Panc1 (cell line): ENCODE measurements around the gene DDX59. TPM values are rescaled to one million over a fixed set of nuclear protein-coding genes. Genes with fewer than 3 reads are reported as not detected.

Experiments used
- ATAC-seq: fragments of 200-7000 bp; cut with Tn5 transposase; 2 replicates; pipeline ENCODE4 v1.9.1; 2020; ENCODE audit warnings: mild to moderate bottlenecking, moderate library complexity
- BruUV-seq: library from RNA; stranded (reverse); fragments of 400-500 nt; replicated peaks from 2 replicates; lab custom pipeline; 2021; lab: Mats Ljungman, UMichigan
- CTCF ChIA-PET: fragments of 300-600 bp; sonication (Branson Sonifier 250); formaldehyde crosslinking; loops from one replicate; lab custom pipeline; 2022; ENCODE audit warnings: antibody characterized with exemption; lab: Charles Lee
- POLR2A ChIA-PET: fragments of 300-600 bp; sonication (Branson Sonifier 250); formaldehyde crosslinking; loops from one replicate; lab custom pipeline; 2022; ENCODE audit warnings: antibody characterized with exemption; lab: Charles Lee
- DNase-seq: peaks from one replicate; pipeline ENCODE4 v3.0.0-alpha.2; 2010; ENCODE audit warnings: low read depth, low spot score
- H3K27ac ChIP-seq: 2 replicates; pipeline ENCODE4 v1.5.1; 2011; ENCODE audit warnings: mild to moderate bottlenecking, low read length, inconsistent platforms
- H3K27me3 ChIP-seq: fragments of 200-500 bp; sonication (Bioruptor generic); 2 replicates; pipeline ENCODE4 v1.6.0; 2014; ENCODE audit warnings: low read length, inconsistent platforms; ENCODE audit not compliant: control insufficient read depth, insufficient read depth
- H3K36me3 ChIP-seq: fragments of 200-500 bp; sonication (Bioruptor generic); 2 replicates; pipeline ENCODE4 v1.5.1; 2014; ENCODE audit warnings: inconsistent platforms, mild to moderate bottlenecking, low read length, moderate library complexity; ENCODE audit not compliant: control insufficient read depth, insufficient read depth
- H3K4me1 ChIP-seq: 2 replicates; pipeline ENCODE4 v1.5.1; 2011; ENCODE audit warnings: inconsistent platforms, mild to moderate bottlenecking, low read length, moderate library complexity; ENCODE audit not compliant: control insufficient read depth, insufficient read depth
- H3K4me3 ChIP-seq, 2 experiments: 2 replicates each; pipeline ENCODE4 v1.5.1; 2011 to 2012; ENCODE audit warnings: low read depth in 2 of 2, low read length in 2 of 2, mild to moderate bottlenecking in 2 of 2, inconsistent platforms in 1 of 2, moderate library complexity in 1 of 2
- H3K9me3 ChIP-seq: fragments of 200-500 bp; sonication (Bioruptor generic); 2 replicates; pipeline ENCODE4 v1.5.1; 2014; ENCODE audit warnings: low read depth, mild to moderate bottlenecking, inconsistent platforms, low read length, moderate library complexity; ENCODE audit not compliant: control insufficient read depth, insufficient read depth
- CTCF ChIP-seq: fragments of 450-650 bp; IDR thresholded peaks from 2 replicates; pipeline ENCODE4 v1.5.1; 2017; ENCODE audit warnings: mild to moderate bottlenecking
- POLR2AphosphoS5 ChIP-seq: IDR thresholded peaks from 2 replicates; pipeline ENCODE4 v1.6.1; 2012; ENCODE audit warnings: mild to moderate bottlenecking, low read depth, low read length, moderate library complexity
- SIN3A ChIP-seq: IDR thresholded peaks from 2 replicates; pipeline ENCODE4 v1.6.1; 2012; ENCODE audit warnings: low read depth, mild to moderate bottlenecking, low read length, moderate library complexity, borderline replicate concordance; ENCODE audit not compliant: insufficient read depth
- TCF7L2 ChIP-seq: IDR thresholded peaks from 2 replicates; pipeline ENCODE4 v1.6.1; 2011; ENCODE audit warnings: mild to moderate bottlenecking, low read depth, low read length, inconsistent platforms
- in situ Hi-C: cut with HindIII; loops from 2 replicates; pipeline ENCODE4 v1.10.0; 2016; ENCODE audit warnings: low sequenced_read_pairs, low pct_unique_long_range_greater_than_20kb
- intact Hi-C: fragments of 100-400 bp; cut with micrococcal nuclease; formaldehyde crosslinking; loops from one replicate; pipeline ENCODE4 v1.10.0; 2022; ENCODE audit not compliant: unreplicated experiment
- total RNA-seq: library from RNA; stranded (reverse); gene quantifications from one replicate; pipeline ENCODE4 v1.2.1, GENCODE V29; 2021; ENCODE audit not compliant: unreplicated experiment
- TF ChIP-seq, protein P1 (sequence below), 2 experiments: IDR thresholded peaks; 2 replicates each; pipeline ENCODE4 v1.6.1; 2011 to 2012; ENCODE audit warnings: low read depth in 2 of 2, control low read depth in 1 of 2, low read length in 1 of 2, mild to moderate bottlenecking in 1 of 2, moderate library complexity in 1 of 2; ENCODE audit not compliant: insufficient read depth in 1 of 2

The DDX59 gene
- total RNA-seq, 1 experiment from 2014 or later, result 26.4 TPM

- BruUV-seq, result no TSS peak
- no peaks in the 10 kb centered on the region for H3K9me3 ChIP-seq
Observed at GRCh38 chr1:200706111-200706814, 36.6 kb upstream of the DDX59 start.

DNA sequence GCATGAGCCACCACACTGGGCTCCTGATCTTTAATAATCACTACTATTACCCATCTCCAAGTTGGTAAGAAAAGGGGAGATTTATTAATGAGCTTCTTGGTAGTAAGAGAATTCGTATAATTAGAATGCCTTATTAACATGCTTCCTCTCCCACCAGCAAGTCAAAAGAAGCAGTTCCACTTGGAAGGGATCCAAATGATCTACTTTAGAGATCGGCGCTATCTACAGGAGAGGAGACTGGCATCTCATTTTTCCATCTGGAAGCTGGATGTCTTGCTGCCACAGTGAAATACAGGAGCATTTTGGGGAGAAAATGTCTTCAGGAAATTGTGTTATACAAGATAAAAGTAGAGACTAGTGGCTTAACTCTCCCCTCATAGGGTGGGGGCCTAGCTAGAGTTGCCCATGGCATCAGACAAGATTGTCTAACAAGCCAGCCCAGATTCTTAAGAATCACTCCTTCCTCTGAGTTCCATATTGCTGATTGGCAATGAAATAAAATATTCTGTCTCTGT lies 35.3 kb upstream of the DDX59 start:
- no peak for ATAC-seq
- no peaks in the 10 kb centered on the region for H3K9me3 ChIP-seq
- TF ChIP-seq TCF7L2 (no peak), CTCF (no peak), SIN3A (no peak), POLR2AphosphoS5 (no peak)
- TF ChIP-seq, protein P1, sequence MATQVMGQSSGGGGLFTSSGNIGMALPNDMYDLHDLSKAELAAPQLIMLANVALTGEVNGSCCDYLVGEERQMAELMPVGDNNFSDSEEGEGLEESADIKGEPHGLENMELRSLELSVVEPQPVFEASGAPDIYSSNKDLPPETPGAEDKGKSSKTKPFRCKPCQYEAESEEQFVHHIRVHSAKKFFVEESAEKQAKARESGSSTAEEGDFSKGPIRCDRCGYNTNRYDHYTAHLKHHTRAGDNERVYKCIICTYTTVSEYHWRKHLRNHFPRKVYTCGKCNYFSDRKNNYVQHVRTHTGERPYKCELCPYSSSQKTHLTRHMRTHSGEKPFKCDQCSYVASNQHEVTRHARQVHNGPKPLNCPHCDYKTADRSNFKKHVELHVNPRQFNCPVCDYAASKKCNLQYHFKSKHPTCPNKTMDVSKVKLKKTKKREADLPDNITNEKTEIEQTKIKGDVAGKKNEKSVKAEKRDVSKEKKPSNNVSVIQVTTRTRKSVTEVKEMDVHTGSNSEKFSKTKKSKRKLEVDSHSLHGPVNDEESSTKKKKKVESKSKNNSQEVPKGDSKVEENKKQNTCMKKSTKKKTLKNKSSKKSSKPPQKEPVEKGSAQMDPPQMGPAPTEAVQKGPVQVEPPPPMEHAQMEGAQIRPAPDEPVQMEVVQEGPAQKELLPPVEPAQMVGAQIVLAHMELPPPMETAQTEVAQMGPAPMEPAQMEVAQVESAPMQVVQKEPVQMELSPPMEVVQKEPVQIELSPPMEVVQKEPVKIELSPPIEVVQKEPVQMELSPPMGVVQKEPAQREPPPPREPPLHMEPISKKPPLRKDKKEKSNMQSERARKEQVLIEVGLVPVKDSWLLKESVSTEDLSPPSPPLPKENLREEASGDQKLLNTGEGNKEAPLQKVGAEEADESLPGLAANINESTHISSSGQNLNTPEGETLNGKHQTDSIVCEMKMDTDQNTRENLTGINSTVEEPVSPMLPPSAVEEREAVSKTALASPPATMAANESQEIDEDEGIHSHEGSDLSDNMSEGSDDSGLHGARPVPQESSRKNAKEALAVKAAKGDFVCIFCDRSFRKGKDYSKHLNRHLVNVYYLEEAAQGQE (IDR thresholded peaks at IDR 0.05; ENCODE audit: insufficient read depth in 1 of 2, low read depth in 2 of 2, low read length in 1 of 2), result no peak
- H3K36me3 ChIP-seq, result no peaks in the 10 kb centered on the region
- H3K27me3 ChIP-seq, result no peaks in the 10 kb centered on the region
- intact Hi-C loops, result no loop called here
- in situ Hi-C loops, result no loop called here
- no peak for DNase-seq
- no peaks in the 10 kb centered on the region for H3K4me1 ChIP-seq
- no peak overlapping the region for H3K4me3 ChIP-seq
- ChIA-PET POLR2A (no interaction called here), CTCF (no interaction called here)
- no peak overlapping the region for H3K27ac ChIP-seq
- BruUV-seq, result no TSS peak

More at GRCh38 chr1:200706111-200706814, 36.6 kb upstream of the DDX59 start:
- ATAC-seq, result no peak
- Histone ChIP-seq H3K36me3 (no peaks in the 10 kb centered on the region), H3K4me1 (no peaks in the 10 kb centered on the region), H3K27ac (no peak overlapping the region), H3K27me3 (no peaks in the 10 kb centered on the region), H3K4me3 (no peak overlapping the region)
- TF ChIP-seq SIN3A (no peak), POLR2AphosphoS5 (no peak), CTCF (no peak), TCF7L2 (no peak)
- TF ChIP-seq, protein P1 (IDR thresholded peaks at IDR 0.05; ENCODE audit: insufficient read depth in 1 of 2, low read depth in 2 of 2, low read length in 1 of 2), result no peak
- CTCF ChIA-PET, result no interaction called here
- POLR2A ChIA-PET, result no interaction called here
- DNase-seq, result no peak
- intact Hi-C loops (no loop called here), in situ Hi-C loops (no loop called here)
